K562 (cell line): ENCODE results near the gene MYO18B.

ENCODE experiments used
- BACH1 ChIP-seq: fragments of 200-800 bp; sonication (Bioruptor generic); IDR thresholded peaks from 2 replicates; pipeline ENCODE4 v1.6.1; 2016; ENCODE audit warnings: missing genetic modification characterization, missing compliant biosample characterization
- CTCF ChIP-seq, 3 experiments: IDR thresholded peaks in 2 of 3; conservative IDR thresholded peaks in 1 of 3; 2 replicates each; pipeline ENCODE4 v1.5.1; 2011 to 2012; ENCODE audit warnings: low read length in 3 of 3, mild to moderate bottlenecking in 3 of 3, control low read depth in 2 of 3, improper control_type of control experiment in 1 of 3, inconsistent platforms in 1 of 3, low read depth in 1 of 3, mixed read lengths in 1 of 3, moderate library complexity in 1 of 3; ENCODE audit not compliant: insufficient read depth in 2 of 3
- KLF10 ChIP-seq: fragments of 250-450 bp; sonication (Bioruptor Pico); IDR thresholded peaks from 2 replicates; pipeline ENCODE4 v1.6.1; 2021; ENCODE audit warnings: matching md5 sums

- TF ChIP-seq KLF10 (no peak), BACH1 (tag) (no peak), CTCF (IDR thresholded peaks at IDR 0.05 in 2 of 3, conservative IDR thresholded peaks at IDR 0.05 in 1 of 3; ENCODE audit: insufficient read depth in 2 of 3, low read depth in 1 of 3, low read length in 3 of 3) (no peak)
Observed at GRCh38 chr22:25728071-25728470, 13.9 kb upstream of the MYO18B start.
